Measurements from ENCODE around the gene ZNF256.

- no peak for TF ChIP-seq ZNF274 (IDR thresholded peaks at IDR 0.05; ENCODE audit: insufficient read depth, insufficient read length)
- TF ChIP-seq, protein P1, sequence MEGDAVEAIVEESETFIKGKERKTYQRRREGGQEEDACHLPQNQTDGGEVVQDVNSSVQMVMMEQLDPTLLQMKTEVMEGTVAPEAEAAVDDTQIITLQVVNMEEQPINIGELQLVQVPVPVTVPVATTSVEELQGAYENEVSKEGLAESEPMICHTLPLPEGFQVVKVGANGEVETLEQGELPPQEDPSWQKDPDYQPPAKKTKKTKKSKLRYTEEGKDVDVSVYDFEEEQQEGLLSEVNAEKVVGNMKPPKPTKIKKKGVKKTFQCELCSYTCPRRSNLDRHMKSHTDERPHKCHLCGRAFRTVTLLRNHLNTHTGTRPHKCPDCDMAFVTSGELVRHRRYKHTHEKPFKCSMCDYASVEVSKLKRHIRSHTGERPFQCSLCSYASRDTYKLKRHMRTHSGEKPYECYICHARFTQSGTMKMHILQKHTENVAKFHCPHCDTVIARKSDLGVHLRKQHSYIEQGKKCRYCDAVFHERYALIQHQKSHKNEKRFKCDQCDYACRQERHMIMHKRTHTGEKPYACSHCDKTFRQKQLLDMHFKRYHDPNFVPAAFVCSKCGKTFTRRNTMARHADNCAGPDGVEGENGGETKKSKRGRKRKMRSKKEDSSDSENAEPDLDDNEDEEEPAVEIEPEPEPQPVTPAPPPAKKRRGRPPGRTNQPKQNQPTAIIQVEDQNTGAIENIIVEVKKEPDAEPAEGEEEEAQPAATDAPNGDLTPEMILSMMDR (IDR thresholded peaks at IDR 0.05 in 2 of 3, conservative IDR thresholded peaks at IDR 0.05 in 1 of 3; ENCODE audit: control insufficient read depth in 2 of 3, extremely low read depth in 1 of 3, insufficient read depth in 1 of 3, low read depth in 3 of 3, low read length in 3 of 3) = no peak
These were observed 1.2 kb downstream of the ZNF256 start for GRCh38 chr19:57946316-57946715.
